HepG2 (cell line): ENCODE measurements around the gene FRMD4A. TPM values are rescaled to one million over a fixed set of nuclear protein-coding genes. Genes with fewer than 3 reads are reported as not detected.

ENCODE experiments used
- ATAC-seq: fragments of 200-7000 bp; cut with Tn5 transposase; 3 replicates; pipeline ENCODE4 v1.9.1; 2020; ENCODE audit warnings: mild to moderate bottlenecking, moderate library complexity
- BruUV-seq: library from RNA; stranded (reverse); fragments of 400-500 nt; replicated peaks from 2 replicates; lab custom pipeline; 2021; lab: Mats Ljungman, UMichigan
- CTCF ChIA-PET: fragments of 300-600 bp; formaldehyde crosslinking; extraction: SDS; loops from one replicate; lab custom pipeline; 2021; ENCODE audit warnings: low total read pairs, inconsistent platforms, low intra/inter-chr PET ratio; lab: Yijun Ruan, JAX
- POLR2A ChIA-PET: fragments of 350-600 bp; sonication (Branson Sonifier 250); formaldehyde crosslinking; loops from one replicate; lab custom pipeline; 2020; ENCODE audit warnings: antibody characterized with exemption, inconsistent platforms; lab: Yijun Ruan, JAX
- DNase-seq: peaks from one replicate; pipeline ENCODE4 v3.0.0-alpha.2; 2015; ENCODE audit warnings: low spot score
- FAIRE-seq: peaks from 3 replicates; lab custom pipeline; 2011; peaks lifted over from hg19 to GRCh38; lab: Jason Lieb, UNC
- H2AFZ ChIP-seq: one replicate; pipeline ENCODE4 v1.6.1; 2011; ENCODE audit warnings: low read length, inconsistent platforms
- H3K27ac ChIP-seq: fragments of 300-600 bp; 3 replicates; pipeline ENCODE4 v1.8.0; 2011; ENCODE audit warnings: mixed run types, mild to moderate bottlenecking, mixed read lengths, low read length, inconsistent platforms; ENCODE audit not compliant: insufficient read depth; ENCODE audit errors: extremely low read length
- H3K27me3 ChIP-seq, 2 experiments: fragments of 200-600 bp in 1 of 2; 2 replicates in 1 of 2; 3 replicates in 1 of 2; pipeline versions ENCODE4 v1.6.0 to v1.8.0; 2011; ENCODE audit warnings: low read length in 2 of 2, mild to moderate bottlenecking in 2 of 2, moderate library complexity in 2 of 2, inconsistent platforms in 1 of 2; ENCODE audit not compliant: insufficient read depth in 2 of 2, control insufficient read depth in 1 of 2
- H3K36me3 ChIP-seq, 2 experiments: fragments of 200-600 bp in 1 of 2; replicated peaks in 1 of 2; 2 replicates in 1 of 2; 3 replicates in 1 of 2; pipeline versions ENCODE4 v1.5.1 to v1.8.0; 2011; ENCODE audit warnings: low read length in 2 of 2, inconsistent platforms in 1 of 2; ENCODE audit not compliant: insufficient read depth in 2 of 2, control insufficient read depth in 1 of 2
- H3K4me1 ChIP-seq: 2 replicates; pipeline ENCODE4 v1.5.1; 2012; ENCODE audit warnings: low read length, inconsistent platforms; ENCODE audit not compliant: insufficient read depth
- H3K4me2 ChIP-seq: 2 replicates; pipeline ENCODE4 v1.6.0; 2011; ENCODE audit warnings: low read depth, low read length, inconsistent platforms
- H3K4me3 ChIP-seq, 3 experiments: fragments of 200-600 bp in 1 of 3; sonication (generic), shearing (Covaris generic) in 1 of 3; replicated peaks in 1 of 3; 2 replicates each; pipeline ENCODE4 v1.5.1; 2011 to 2016; ENCODE audit warnings: low read length in 3 of 3, inconsistent platforms in 2 of 3, low read depth in 2 of 3, mild to moderate bottlenecking in 2 of 3, control low read depth in 1 of 3, mixed read lengths in 1 of 3; ENCODE audit not compliant: insufficient read depth in 1 of 3
- H3K79me2 ChIP-seq: one replicate; pipeline ENCODE4 v1.6.1; 2011; ENCODE audit warnings: low read length, inconsistent platforms; ENCODE audit not compliant: insufficient read depth
- H3K9ac ChIP-seq: 2 replicates; pipeline ENCODE4 v1.6.0; 2011; ENCODE audit warnings: mild to moderate bottlenecking, low read depth, low read length, inconsistent platforms; ENCODE audit not compliant: insufficient read depth
- H3K9me3 ChIP-seq: 2 replicates; pipeline ENCODE4 v1.5.1; 2012; ENCODE audit warnings: mild to moderate bottlenecking, low read length
- H4K20me1 ChIP-seq: 2 replicates; pipeline ENCODE4 v1.6.0; 2011; ENCODE audit warnings: inconsistent platforms, mild to moderate bottlenecking, low read length, moderate library complexity; ENCODE audit not compliant: insufficient read depth
- CHD4 ChIP-seq: fragments of 200-600 bp; sonication (generic); IDR thresholded peaks from 2 replicates; pipeline ENCODE4 v1.7.0; 2017; ENCODE audit warnings: mild to moderate bottlenecking, low read length, borderline replicate concordance
- NCOR1 ChIP-seq: fragments of 200-600 bp; sonication (generic); IDR thresholded peaks from 2 replicates; pipeline ENCODE4 v1.7.0; 2017; ENCODE audit warnings: antibody characterized with exemption, low read length, borderline replicate concordance
- PHF5A ChIP-seq: IDR thresholded peaks from one replicate; pipeline ENCODE4 v1.6.1; 2018; ENCODE audit warnings: low read depth, missing genetic modification reagents; ENCODE audit not compliant: unreplicated experiment
- SALL1 ChIP-seq: sonication (generic); formaldehyde crosslinking; IDR thresholded peaks from 2 replicates; pipeline ENCODE4 v1.8.0; 2022; ENCODE audit warnings: mild to moderate bottlenecking, missing genetic modification reagents
- SMAD1 ChIP-seq: sonication (generic); formaldehyde crosslinking; IDR thresholded peaks from 2 replicates; pipeline ENCODE4 v1.4.0; 2020; ENCODE audit warnings: missing genetic modification reagents, low read depth, mild to moderate bottlenecking, borderline replicate concordance
- SRF ChIP-seq: IDR thresholded peaks from 2 replicates; pipeline ENCODE4 v1.6.1; 2011; ENCODE audit warnings: mild to moderate bottlenecking, low read depth, low read length, moderate library complexity
- TFDP1 ChIP-seq: IDR thresholded peaks from 2 replicates; pipeline ENCODE4 v1.6.1; 2016; ENCODE audit warnings: missing compliant biosample characterization, missing genetic modification reagents, borderline replicate concordance
- ZFP36 ChIP-seq: fragments of 150-350 bp; IDR thresholded peaks from 2 replicates; pipeline ENCODE4 v1.6.1; 2018; ENCODE audit warnings: borderline replicate concordance, low read length, low read depth; ENCODE audit not compliant: partially characterized antibody
- ZFP90 ChIP-seq: sonication (generic); formaldehyde crosslinking; IDR thresholded peaks from 2 replicates; pipeline ENCODE4 v1.8.0; 2022; ENCODE audit warnings: missing genetic modification reagents, mild to moderate bottlenecking, inconsistent platforms, borderline replicate concordance
- ZNF207 ChIP-seq: fragments of 450-650 bp; IDR thresholded peaks from 2 replicates; pipeline ENCODE4 v1.6.1; 2016; ENCODE audit warnings: antibody characterized with exemption, borderline replicate concordance
- ZNF260 ChIP-seq: sonication (generic); formaldehyde crosslinking; IDR thresholded peaks from 2 replicates; pipeline ENCODE4 v1.4.0; 2020; ENCODE audit warnings: missing genetic modification reagents, low read depth, mild to moderate bottlenecking, borderline replicate concordance
- ZNF547 ChIP-seq: sonication (generic); formaldehyde crosslinking; IDR thresholded peaks from 2 replicates; pipeline ENCODE4 v1.5.1; 2020; ENCODE audit warnings: mild to moderate bottlenecking, missing genetic modification reagents
- ZNF572 ChIP-seq: sonication (generic); formaldehyde crosslinking; IDR thresholded peaks from 2 replicates; pipeline ENCODE4 v1.5.1; 2020; ENCODE audit warnings: mild to moderate bottlenecking, missing genetic modification reagents
- ZNF614 ChIP-seq: IDR thresholded peaks from 2 replicates; pipeline ENCODE4 v1.6.1; 2018; ENCODE audit warnings: missing biosample characterization, missing genetic modification reagents, inconsistent platforms, borderline replicate concordance
- ZNF841 ChIP-seq: sonication (generic); formaldehyde crosslinking; IDR thresholded peaks from 2 replicates; pipeline ENCODE4 v1.8.1; 2023; ENCODE audit warnings: missing genetic modification reagents, borderline replicate concordance
- WGBS: methylation state at CpG from one replicate; pipeline ENCODE4 v1.1.6; 2017; ENCODE audit warnings: low lambda C conversion rate; 5-methylcytosine and 5-hydroxymethylcytosine counted together
- in situ Hi-C: cut with HindIII; loops from 2 replicates; pipeline ENCODE4 v1.10.0; 2017; ENCODE audit warnings: low pct_unique_long_range_greater_than_20kb; ENCODE audit not compliant: extremely low pct_ligation_motif_present
- intact Hi-C: fragments of 100-400 bp; cut with micrococcal nuclease; formaldehyde crosslinking; loops from one replicate; pipeline ENCODE4 v1.10.0; 2022; ENCODE audit not compliant: unreplicated experiment
- polyA plus RNA-seq, 8 experiments: library from polyadenylated mRNA; depleted of rRNA in 3 of 8; stranded (reverse) in 7 of 8; unstranded in 1 of 8; fragments of >200 nt; fragmentation: Illumina TruSeq in 4 of 8; extraction: Trizol in 4 of 8; gene quantifications; 2 replicates each; pipeline versions ENCODE4 v1.2.1 to v1.2.3, GENCODE V29; 2011 to 2016; ENCODE audit warnings: low read depth in 4 of 8, missing spikeins in 1 of 8, mixed read lengths in 1 of 8; ENCODE audit not compliant: insufficient read depth in 1 of 8
- total RNA-seq, 5 experiments: library from RNA; depleted of rRNA; stranded (reverse); fragments of >200 nt; fragmentation: Illumina TruSeq; extraction: Trizol; gene quantifications; 2 replicates each; pipeline ENCODE4 v1.2.3, GENCODE V29; 2016; ENCODE audit warnings: low read depth in 1 of 5

FRMD4A gene
- total and polyA plus RNA-seq, 2 of the 13 experiments (the other 11 are each of a cell fraction or from before 2014, with no cell fraction given): 0.09 to 0.26 TPM

GRCh38 chr10:14262836-14263425 lies 67.8 kb downstream of the FRMD4A start:
- Histone ChIP-seq H3K9me3 (no peaks in the 10 kb centered on the region), H4K20me1 (no peaks in the 10 kb centered on the region), H2AFZ (no peak overlapping the region), H3K4me1 (peaks cover 8% of the 10 kb centered on the region), H3K27me3 (peaks cover 0 to 19% of the 10 kb centered on the region in 2 experiments; a peak in 2 of 5 replicates), H3K36me3 (no peaks in the 10 kb centered on the region), H3K4me3 (no peak overlapping the region), H3K79me2 (no peaks in the 10 kb centered on the region), H3K9ac (no peak overlapping the region), H3K4me2 (no peak overlapping the region), H3K27ac (no peak overlapping the region)
- TF ChIP-seq SMAD1 (CRISPR knock-in tag): no peak
- TF ChIP-seq ZNF260: no peak
- no peak for TF ChIP-seq PHF5A (CRISPR knock-in tag)
- TF ChIP-seq ZNF572 (CRISPR knock-in tag): no peak
- no peak for TF ChIP-seq NCOR1
- no peak for FAIRE-seq
- 43% methylated on average over 11 of the region's 15 CpGs for WGBS
- intact Hi-C loops: no loop called here
- ChIA-PET POLR2A (no interaction called here), CTCF (no interaction called here)
- DNase-seq: no peak
- in situ Hi-C loops: no loop called here
- no peak for ATAC-seq
- no TSS peak for BruUV-seq

GRCh38 chr10:14261336-14261735 lies 69.4 kb downstream of the FRMD4A start:
- H3K27me3 ChIP-seq: peaks cover 0 to 19% of the 10 kb centered on the region in 2 experiments; a peak in 2 of 5 replicates
- H3K36me3 ChIP-seq: no peaks in the 10 kb centered on the region
- ChIA-PET CTCF (no interaction called here), POLR2A (no interaction called here)
- no peak overlapping the region for H2AFZ ChIP-seq
- no TSS peak for BruUV-seq
- FAIRE-seq (no peak), ATAC-seq (no peak), DNase-seq (no peak)
- intact Hi-C loops: no loop called here
- peaks cover 8% of the 10 kb centered on the region for H3K4me1 ChIP-seq
- no peak overlapping the region for H3K9ac ChIP-seq
- no peak overlapping the region for H3K4me2 ChIP-seq
- no peaks in the 10 kb centered on the region for H3K9me3 ChIP-seq
- in situ Hi-C loops: no loop called here
- no peak overlapping the region for H3K27ac ChIP-seq
- H3K79me2 ChIP-seq: no peaks in the 10 kb centered on the region
- TF ChIP-seq SRF (no peak), ZNF841 (CRISPR knock-in tag) (no peak), ZNF207 (no peak), TFDP1 (CRISPR knock-in tag) (no peak), ZFP36 (no peak), ZFP90 (CRISPR knock-in tag) (no peak), ZNF614 (no peak), SALL1 (CRISPR knock-in tag) (no peak), CHD4 (no peak), ZNF547 (no peak)
- H4K20me1 ChIP-seq: no peaks in the 10 kb centered on the region
- WGBS: 48% methylated on average over 2 of the region's 2 CpGs
- no peak overlapping the region for H3K4me3 ChIP-seq
